ENCODE data around the gene HIF1A. TPM values are rescaled to one million over a fixed set of nuclear protein-coding genes. Genes with fewer than 3 reads are reported as not detected.

Gene HIF1A
- total and polyA plus RNA-seq, 2 of the 13 experiments (the other 11 are each of a cell fraction or from before 2014, with no cell fraction given): 41.0 to 126 TPM

- no peaks in the 10 kb centered on the region for H3K27me3 ChIP-seq (ENCODE audit: control insufficient read depth in 1 of 2, insufficient read depth in 2 of 2, low read length in 2 of 2)
- peaks cover 8% of the 10 kb centered on the region; the same call in 1 of the 2 replicates for H3K4me1 ChIP-seq (ENCODE audit: insufficient read depth, low read length)
- H3K4me2 ChIP-seq (ENCODE audit: low read depth, low read length): no peak overlapping the region
- no TSS peak for BruUV-seq (replicated peaks)
- H3K79me2 ChIP-seq (ENCODE audit: insufficient read depth, low read length): no peaks in the 10 kb centered on the region
- H2AFZ ChIP-seq (ENCODE audit: low read length): no peak overlapping the region
- no peaks in the 10 kb centered on the region for H3K9me3 ChIP-seq (ENCODE audit: low read length)
- ATAC-seq (no peak), FAIRE-seq (no peak), DNase-seq (ENCODE audit: low spot score) (no peak)
- no peak overlapping the region for H3K4me3 ChIP-seq (replicated peaks in 1 of 3; ENCODE audit: insufficient read depth in 1 of 3, low read depth in 2 of 3, low read length in 3 of 3)
- H4K20me1 ChIP-seq (ENCODE audit: insufficient read depth, low read length): no peaks in the 10 kb centered on the region
- ChIA-PET POLR2A (no interaction called here), CTCF (ENCODE audit: low intra/inter-chr PET ratio, low total read pairs) (no interaction called here)
- TF ChIP-seq SALL1 (CRISPR knock-in tag; IDR thresholded peaks at IDR 0.05) (no peak), ZNF781 (CRISPR knock-in tag; IDR thresholded peaks at IDR 0.05; ENCODE audit: borderline replicate concordance, not compliant biosample characterization) (no peak), RFX5 (IDR thresholded peaks at IDR 0.05; ENCODE audit: low read depth, low read length) (no peak), SETDB1 (CRISPR knock-in tag; IDR thresholded peaks at IDR 0.05; ENCODE audit: borderline replicate concordance) (no peak), MED13 (CRISPR knock-in tag; IDR thresholded peaks at IDR 0.05) (no peak), ZFY (CRISPR knock-in tag; IDR thresholded peaks at IDR 0.05) (no peak), POLR2A (IDR thresholded peaks at IDR 0.05; ENCODE audit: insufficient read depth in 1 of 2, low read depth in 2 of 2, low read length in 2 of 2) (no peak), ZNF431 (CRISPR knock-in tag; IDR thresholded peaks at IDR 0.05; ENCODE audit: borderline replicate concordance, low read depth) (no peak), CBX2 (IDR thresholded peaks at IDR 0.05; ENCODE audit: low read depth, low read length) (no peak), CBX2 (CRISPR knock-in tag; IDR thresholded peaks at IDR 0.05; ENCODE audit: low read depth) (no peak), ZNF326 (CRISPR knock-in tag; IDR thresholded peaks at IDR 0.05; ENCODE audit: borderline replicate concordance) (no peak), ZBTB33 (CRISPR knock-in tag; IDR thresholded peaks at IDR 0.05) (no peak), SNRNP70 (IDR thresholded peaks at IDR 0.05; ENCODE audit: low read depth, low read length) (no peak), HOXA3 (CRISPR knock-in tag; IDR thresholded peaks at IDR 0.05) (no peak)
- TF ChIP-seq, protein P1, sequence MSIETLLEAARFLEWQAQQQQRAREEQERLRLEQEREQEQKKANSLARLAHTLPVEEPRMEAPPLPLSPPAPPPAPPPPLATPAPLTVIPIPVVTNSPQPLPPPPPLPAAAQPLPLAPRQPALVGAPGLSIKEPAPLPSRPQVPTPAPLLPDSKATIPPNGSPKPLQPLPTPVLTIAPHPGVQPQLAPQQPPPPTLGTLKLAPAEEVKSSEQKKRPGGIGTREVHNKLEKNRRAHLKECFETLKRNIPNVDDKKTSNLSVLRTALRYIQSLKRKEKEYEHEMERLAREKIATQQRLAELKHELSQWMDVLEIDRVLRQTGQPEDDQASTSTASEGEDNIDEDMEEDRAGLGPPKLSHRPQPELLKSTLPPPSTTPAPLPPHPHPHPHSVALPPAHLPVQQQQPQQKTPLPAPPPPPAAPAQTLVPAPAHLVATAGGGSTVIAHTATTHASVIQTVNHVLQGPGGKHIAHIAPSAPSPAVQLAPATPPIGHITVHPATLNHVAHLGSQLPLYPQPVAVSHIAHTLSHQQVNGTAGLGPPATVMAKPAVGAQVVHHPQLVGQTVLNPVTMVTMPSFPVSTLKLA (IDR thresholded peaks at IDR 0.05): no peak
- TF ChIP-seq, protein P2, sequence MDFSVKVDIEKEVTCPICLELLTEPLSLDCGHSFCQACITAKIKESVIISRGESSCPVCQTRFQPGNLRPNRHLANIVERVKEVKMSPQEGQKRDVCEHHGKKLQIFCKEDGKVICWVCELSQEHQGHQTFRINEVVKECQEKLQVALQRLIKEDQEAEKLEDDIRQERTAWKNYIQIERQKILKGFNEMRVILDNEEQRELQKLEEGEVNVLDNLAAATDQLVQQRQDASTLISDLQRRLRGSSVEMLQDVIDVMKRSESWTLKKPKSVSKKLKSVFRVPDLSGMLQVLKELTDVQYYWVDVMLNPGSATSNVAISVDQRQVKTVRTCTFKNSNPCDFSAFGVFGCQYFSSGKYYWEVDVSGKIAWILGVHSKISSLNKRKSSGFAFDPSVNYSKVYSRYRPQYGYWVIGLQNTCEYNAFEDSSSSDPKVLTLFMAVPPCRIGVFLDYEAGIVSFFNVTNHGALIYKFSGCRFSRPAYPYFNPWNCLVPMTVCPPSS (IDR thresholded peaks at IDR 0.05): no peak
- TF ChIP-seq, protein P3, sequence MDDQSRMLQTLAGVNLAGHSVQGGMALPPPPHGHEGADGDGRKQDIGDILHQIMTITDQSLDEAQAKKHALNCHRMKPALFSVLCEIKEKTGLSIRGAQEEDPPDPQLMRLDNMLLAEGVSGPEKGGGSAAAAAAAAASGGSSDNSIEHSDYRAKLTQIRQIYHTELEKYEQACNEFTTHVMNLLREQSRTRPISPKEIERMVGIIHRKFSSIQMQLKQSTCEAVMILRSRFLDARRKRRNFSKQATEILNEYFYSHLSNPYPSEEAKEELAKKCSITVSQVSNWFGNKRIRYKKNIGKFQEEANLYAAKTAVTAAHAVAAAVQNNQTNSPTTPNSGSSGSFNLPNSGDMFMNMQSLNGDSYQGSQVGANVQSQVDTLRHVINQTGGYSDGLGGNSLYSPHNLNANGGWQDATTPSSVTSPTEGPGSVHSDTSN (CRISPR knock-in tag; IDR thresholded peaks at IDR 0.05; ENCODE audit: borderline replicate concordance): no peak
- TF ChIP-seq, protein P4, sequence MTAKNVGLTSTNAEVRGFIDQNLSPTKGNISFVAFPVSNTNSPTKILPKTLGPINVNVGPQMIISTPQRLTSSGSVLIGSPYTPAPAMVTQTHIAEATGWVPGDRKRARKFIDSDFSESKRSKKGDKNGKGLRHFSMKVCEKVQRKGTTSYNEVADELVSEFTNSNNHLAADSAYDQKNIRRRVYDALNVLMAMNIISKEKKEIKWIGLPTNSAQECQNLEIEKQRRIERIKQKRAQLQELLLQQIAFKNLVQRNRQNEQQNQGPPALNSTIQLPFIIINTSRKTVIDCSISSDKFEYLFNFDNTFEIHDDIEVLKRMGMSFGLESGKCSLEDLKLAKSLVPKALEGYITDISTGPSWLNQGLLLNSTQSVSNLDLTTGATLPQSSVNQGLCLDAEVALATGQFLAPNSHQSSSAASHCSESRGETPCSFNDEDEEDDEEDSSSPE (CRISPR knock-in tag; IDR thresholded peaks at IDR 0.05): no peak
- no peak overlapping the region for H3K9ac ChIP-seq (ENCODE audit: insufficient read depth, low read depth, low read length)
- intact Hi-C loops (cut with micrococcal nuclease; ENCODE audit: unreplicated experiment): no loop called here
- in situ Hi-C loops (cut with HindIII; ENCODE audit: extremely low pct_ligation_motif_present, low pct_unique_long_range_greater_than_20kb): no loop called here
- H3K36me3 ChIP-seq (replicated peaks in 1 of 2; ENCODE audit: control insufficient read depth in 1 of 2, insufficient read depth in 2 of 2, low read length in 2 of 2): no peaks in the 10 kb centered on the region
- 13% methylated on average over 1 of the region's 1 CpG for WGBS (ENCODE audit: low lambda C conversion rate)
- no peak overlapping the region for H3K27ac ChIP-seq (ENCODE audit: extremely low read length, insufficient read depth, low read length)
Measured at GRCh38 chr14:61654026-61654425, 41.3 kb upstream of the HIF1A start.

Measured in HepG2 (cell line).